Measurements from ENCODE around the gene NAT8L.

- TF ChIP-seq TAF1 (IDR thresholded peaks at IDR 0.05; ENCODE audit: borderline replicate concordance, low read depth, low read length) (no peak), POLR2AphosphoS5 (IDR thresholded peaks at IDR 0.05; ENCODE audit: low read depth, low read length) (no peak)
Observed at GRCh38 chr4:2051086-2051485, 8.0 kb upstream of the NAT8L start.
